ENCODE measurements around the gene CTU1.

CTU1 gene

DNA sequence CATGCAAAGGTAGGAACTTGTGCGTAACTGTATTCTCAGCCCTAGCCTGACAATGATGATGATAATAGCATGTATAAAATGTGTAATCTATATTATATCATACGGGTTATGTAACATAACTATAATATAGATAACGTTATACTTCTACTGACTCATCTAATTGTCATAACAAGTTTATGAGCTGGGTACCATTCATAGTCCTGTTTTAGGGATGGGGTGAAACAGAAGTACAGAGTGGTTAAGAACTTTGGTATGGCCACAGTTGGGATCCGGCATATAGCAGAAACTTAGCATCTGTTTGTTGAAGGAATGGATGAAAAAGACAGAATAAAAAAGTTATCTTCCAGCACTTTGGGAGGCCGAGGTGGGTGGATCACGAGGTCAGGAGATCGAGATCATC is 5.2 kb downstream of the CTU1 start:
- DNase-seq: no peak

DNA sequence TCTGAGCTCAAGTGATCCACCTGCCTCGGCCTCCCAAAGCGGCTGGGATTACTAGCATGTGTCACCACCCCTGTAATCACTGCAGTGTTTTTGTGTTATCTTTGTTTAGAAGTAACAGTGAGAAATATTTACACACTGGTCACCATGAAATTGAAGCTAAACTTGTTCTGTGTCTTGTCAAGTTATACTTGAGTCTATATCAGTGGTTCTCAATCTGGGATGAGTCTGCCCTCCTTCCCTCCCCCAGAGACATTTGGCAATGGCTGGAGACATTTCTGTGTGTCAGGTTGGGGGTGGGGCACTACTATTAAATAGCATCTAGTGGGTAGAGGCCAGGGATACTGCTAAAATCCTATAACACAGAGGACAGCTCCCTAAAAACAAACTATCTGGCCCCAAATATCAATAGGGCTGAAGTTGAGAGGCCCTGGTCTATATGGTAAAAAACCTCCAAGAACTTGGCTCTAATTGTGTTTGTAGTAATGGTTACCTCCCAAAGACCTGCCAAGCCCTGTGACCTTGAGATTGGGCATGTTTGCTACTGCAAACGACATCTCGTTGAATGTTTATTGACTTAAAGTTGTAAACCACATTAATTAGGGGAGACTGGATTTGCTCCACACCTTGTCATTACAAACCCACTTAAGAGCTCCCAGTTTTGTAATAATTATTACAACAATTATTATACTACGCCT is 6.9 kb downstream of the CTU1 start:
- DNase-seq: no peak

DNA sequence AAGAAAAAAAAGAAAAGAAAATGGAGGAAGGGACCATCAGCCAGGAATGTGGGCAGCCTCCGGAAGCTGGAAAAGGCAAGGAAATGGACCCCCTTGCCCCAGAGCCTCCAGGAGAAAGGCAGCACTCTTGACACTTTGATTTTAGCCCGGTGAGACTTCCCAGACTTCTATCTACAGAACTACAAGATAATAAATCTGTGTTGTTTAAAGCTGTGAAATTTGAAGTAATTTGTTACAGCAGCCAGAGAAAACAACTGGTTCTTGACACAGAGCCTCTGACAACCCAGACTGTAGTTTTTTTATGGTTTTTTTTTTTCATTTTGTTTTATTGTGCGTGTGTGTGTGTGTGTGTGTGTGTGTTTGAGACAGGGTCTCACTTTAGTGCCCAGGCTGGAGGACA is 7.6 kb downstream of the CTU1 start:
- DNase-seq: no peak

DNA sequence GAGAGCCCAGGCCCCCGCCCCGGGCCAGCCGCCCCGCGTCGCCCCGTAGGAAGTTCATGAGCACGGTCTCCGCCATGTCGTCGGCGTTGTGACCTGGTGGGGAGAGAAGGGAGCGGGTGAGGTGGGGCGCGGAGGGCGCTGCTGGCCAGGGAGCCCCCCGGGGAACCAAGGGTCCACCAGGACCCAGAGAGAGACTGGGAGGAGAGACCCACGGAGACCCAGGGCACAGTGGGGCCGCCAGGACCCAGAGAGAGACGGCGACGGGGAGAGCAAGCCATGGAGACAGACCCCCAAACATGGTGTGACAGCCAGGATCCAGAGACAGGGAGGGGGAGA is 9.2 kb downstream of the CTU1 start:
- DNase-seq: no peak

DNA sequence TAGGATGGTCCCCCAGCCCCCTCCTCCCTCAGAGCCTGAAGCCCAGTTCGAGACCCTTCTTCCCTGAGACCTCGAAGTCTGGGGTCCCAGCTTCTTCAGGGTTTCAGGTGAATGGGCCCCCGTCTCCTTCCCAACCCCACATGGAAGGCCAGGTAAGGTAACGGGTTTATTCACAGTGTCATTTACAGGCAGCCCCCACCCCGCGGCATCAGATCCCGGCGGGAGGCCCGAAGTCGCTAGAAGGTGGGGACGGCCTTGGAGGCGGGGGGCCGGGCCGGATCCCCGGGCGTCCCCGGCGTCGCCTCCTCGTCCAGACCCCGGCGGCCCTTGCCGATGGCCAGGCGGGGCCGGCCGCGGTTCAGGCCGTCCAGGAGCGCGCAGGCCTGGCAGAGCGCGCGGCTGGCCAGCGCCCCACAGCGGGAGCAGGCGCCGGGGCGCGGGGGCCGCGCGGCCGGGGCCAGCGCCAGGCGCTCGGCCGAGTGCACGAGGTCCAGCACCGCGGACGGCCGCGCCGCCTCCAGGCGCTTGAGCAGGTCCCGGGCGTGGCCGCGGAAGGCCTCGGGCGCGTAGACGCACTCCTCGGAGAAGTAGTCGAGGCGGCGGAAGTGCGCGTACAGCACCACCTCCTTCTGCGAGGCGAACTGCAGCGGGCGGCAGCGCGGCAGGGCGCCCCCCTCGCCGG is 9.7 kb downstream of the CTU1 start:
- peak; percentile 10 for DNase-seq

DNA sequence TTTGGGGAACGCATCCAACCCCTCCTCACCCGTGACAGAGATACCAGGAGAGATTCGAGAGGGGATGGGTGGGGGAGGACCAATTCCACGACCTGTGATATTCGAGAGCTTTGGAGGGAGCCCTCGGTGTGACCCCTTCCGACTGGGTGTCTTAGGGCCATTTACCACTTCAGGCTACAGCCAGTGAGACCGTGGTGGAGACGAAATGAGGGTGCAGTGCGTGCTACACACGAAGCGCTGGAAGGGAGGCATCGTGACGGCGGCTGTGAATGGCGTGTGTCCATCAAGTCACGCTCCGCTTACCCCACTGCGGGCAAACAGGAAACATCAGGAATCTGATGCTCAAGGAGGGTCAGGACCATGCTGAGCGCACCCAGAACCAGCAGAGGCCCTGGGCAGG is 10.4 kb downstream of the CTU1 start:
- DNase-seq: no peak

DNA sequence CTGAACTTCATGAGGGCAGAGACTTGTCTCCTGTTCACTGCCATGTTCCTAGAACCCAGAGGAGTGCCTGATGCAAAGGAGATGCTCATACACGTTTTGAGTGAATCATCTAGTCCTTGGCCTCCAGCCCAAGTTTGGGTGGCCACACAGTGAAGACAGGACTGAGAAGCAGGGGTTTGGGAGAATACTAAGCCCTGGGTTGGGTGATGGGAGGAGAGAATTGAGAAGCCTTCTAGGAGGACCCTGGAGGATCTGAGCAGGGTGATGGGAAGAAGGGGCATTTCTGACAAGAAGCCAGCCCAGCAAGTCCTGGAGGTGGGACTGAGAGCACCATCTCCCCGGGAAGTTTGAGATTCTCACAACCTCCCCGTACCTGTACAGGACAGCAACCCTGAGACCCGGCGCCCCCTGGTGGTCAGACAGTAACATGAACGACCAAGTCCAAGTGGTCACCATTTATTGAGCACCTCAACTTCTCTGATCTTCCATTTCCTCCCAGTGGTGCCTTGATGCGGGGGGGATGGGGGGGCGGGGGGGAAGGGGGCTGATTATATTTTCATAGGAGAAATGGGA is 11.0 kb downstream of the CTU1 start:
- peak; percentile 49 for DNase-seq

DNA sequence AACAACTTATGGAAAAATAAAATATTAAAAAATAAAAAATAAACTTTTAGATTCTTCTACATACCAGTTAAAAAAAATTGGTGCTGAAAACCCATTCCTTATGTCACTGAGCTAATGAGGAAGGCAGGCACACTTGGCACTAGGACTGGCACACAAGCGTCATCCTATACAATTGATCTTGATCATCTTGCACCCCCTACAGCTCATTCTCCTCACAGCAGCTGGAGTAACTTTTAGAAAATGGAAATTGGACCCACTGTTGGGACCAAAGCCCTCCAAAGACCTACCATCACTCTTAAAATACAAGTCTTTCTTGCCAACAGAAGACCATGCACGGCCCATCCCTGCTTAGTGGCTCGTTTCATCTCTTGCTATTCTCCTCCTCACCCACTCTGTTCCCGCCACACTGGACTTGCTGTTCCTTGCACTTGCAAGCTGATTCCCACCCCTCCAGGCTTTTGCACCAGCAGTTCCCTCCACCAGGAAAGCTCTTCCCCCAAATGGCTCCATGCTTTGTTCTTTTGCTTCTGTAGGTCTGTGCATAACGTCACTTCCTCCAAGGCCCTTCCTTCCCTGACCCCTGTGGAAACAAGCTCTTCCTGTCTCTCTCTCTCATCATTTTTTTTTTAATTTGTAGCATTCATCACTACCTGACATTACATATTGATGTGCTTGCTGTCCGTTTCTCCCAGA is 11.6 kb downstream of the CTU1 start:
- no peak for DNase-seq

DNA sequence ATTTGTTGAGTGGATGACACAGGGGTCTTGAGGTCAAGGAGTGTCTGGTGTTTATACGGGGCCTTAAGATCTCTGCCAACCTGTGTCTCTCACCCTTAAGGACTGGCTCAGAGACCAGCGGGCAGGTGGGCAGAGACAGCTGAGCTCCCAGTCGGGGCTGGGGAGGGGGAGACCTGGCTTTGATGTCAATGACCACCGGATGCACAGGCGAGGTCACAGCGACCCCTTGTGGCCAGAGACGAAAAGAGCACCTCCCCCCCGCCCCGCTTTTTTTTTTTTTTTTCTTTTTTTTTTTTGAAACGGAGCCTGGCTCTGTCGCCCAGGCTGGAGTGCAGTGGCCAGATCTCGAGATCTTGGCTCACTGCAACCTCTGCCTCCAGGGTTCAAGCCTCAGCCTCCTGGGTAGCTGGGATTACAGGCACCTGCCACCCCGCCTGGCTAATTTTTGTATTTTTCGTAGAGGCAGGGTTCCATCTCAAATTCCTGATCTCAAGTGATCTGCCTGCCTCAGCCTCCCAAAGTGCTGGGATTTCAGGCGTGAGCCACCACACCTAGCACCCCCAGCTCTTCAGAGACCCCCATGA is 13.4 kb downstream of the CTU1 start:
- DNase-seq: no peak

DNA sequence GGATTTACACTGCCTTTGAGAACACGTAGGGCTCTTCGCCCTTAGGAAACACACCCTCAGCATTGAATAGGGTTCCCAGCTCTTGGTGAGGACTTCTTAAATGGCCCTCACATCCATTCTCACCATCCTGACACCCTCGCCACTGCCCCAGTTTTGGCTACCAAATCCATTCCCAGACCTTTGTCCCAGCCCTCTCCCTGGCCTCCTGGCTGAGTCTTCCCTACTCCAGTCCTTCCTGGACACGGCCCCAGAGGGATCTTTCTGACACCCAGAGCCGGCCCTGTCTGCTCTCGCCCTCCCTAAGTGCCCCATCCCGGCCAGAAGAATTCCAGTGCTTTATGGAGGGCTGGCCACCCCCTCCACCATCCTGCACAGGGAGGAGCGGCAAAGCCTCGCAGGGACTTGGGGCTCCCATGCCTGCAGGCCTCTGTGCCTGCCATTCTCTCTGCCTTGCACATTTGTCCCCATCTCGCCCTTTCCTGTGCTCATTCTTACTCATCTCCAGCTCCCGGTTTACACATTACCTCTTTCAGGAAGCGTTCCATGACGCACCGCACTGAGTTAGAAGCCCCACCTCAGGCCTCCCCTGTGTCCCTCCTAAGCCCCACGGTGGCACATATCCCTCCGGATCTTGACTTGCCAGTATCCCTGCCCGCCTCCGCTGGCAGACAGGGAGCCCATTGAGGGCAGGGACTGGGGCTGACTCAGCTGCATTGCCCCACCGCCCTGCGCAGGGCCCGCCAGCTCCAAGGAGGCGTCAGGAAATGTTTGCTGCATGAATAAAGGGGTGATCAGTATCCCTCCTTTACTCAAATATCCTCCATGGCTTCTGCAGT is 14.5 kb downstream of the CTU1 start:
- no peak for DNase-seq

DNA sequence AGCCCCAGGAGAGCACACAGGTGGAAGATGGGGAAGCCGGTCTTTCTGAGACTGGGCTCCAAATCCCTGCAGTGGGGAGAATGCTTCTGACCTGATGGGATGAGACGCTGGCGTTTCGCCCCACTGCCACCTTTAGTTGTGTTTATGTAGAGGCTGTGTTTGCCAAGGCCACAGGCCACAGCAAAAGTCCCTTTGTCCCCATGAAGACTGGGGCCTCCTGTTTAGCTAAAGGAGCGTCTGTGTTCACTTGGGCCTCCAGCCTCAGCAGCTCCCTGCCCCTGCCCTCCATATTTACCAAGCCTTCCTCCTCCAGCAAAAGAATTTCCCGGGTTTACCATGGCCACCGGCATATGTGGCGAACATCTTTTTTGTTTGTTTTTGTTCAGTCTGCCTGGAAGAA is 15.1 kb downstream of the CTU1 start:
- DNase-seq: no peak

DNA sequence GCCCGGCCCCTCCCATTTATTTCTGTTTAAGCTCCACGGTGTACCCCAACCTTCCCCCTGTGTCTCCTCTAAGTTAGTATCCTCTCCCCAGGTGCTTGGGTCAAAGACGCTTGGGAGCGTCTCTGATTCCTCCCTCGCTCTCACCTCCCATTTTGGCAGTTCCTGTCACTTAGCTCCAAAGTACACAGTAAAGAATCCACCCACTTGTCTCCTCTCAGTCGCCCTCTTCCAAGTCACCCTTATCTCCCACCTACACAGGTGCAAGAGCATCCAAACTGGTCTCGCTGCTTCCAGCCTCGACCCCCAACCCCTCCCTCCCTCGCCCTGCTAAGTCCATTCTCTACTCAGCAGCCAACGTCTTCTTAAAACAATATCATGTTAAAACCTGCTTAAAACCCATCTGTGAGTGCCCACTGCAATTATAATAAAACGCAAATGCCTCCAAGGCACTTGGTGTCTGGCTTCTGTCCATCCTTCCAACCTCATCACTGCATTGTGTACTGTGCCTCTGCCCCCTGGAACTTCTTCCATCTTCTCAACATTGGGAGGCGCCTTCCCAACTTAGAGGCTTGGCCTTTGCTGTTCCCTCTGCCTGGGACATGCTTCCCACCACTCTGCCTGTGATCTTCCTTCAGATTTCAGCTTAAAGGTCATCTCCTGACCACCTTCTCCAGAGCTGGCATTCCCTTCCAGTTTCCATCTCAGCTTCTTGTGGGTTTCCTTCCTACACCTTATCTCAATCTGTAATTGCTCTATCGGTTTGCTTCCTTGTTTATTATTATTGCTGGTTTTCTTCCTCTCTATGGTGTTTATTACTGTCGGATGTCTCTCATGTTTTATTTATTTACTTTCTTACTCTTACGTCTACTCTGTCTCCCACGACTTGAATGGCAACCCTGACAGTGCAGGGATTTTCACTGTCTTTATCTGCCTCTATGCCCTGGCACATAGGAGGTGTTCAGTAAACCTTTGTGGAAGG is 16.0 kb downstream of the CTU1 start:
- DNase-seq: no peak

DNA sequence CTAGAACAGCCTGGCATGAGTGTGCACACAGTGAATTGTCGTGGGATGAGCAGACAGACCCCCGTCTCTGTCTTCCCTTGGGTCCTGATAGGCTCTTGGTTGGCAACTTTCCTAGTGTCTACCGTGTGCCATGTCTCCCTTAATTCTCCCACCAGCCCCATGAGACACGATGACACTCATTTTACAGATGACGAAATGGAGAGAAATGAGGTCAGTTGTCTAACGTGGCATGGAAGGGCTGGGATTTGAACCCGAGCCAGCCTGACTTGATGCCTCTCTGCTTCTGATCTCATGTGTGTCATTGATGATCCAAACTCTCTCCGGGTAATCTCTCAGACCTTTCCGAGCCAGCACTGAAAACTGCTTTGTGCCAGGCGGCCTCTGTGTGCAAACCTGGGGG is 17.1 kb downstream of the CTU1 start:
- no peak for DNase-seq

DNA sequence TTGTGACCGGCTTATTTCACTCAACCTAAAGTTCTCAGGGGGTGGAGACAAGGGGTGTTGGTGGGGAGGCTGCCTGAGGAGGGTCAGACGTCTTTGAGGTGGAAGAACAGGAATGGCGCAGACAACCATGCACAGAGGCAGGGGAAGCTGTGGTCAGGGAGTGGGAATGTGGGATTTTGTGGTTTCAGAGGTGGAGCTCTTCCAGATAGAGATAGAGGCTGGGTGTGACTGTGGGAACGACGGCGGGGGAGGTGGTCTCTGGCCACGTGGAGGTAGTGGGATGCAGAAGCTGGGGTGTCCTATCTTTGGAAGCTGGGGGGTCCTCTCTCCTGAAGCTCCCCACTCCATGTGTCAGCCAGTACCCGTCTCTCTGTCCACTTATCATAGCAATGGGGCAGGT is 17.7 kb downstream of the CTU1 start:
- DNase-seq: no peak

DNA sequence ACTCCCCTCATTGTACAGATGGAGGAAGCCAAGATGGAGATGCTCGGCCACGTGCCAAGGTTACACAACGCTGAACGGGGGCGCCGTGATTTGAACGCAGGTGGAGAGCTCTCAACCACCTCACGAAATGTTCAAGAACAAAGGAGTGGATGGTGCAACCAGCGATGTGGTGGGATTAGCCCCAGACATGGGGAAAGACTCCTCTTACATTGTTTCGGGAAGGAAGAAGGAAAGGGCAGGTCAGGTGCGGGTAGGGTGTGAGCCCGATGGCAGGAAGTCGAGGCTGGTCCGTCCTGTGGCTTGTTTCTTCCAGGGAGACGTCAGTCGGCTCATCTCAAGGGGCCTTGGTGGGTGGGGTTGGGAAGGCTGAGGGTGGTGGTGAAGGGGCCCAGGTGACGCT is 18.4 kb downstream of the CTU1 start:
- DNase-seq: no peak

DNA sequence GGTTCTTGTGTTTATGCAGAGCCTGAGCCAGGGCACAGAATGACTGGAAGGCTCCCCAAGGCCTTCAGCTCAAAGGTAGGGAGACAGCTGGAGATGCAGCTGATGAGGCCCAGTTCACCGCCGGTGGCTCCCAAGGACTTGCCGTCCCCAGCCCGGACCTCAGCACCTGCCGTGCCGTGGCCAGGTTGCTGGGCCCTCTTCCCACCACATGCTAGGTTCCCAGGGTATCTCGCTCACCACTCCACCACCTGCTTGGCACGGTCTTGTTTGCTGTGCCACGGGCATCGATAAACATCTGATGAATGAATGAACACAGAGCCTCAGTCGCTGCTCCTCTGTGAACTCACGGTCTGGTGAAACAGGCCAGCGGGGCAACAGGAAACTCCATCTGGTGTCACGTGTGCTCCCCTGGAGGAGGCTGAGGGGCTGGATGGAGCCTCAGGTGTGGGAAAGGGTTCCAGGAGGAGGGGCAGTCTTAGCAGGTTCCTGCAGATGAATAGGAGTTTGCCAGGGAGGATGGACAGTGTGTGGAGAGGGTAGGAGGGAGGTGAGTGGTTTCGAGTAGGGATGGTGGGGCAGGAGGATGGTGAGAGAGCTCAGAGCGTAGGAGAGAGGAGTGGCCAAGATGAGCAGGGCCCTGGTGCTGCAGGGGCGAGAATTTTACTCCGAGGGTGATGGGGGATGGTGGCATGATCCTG is 21.9 kb downstream of the CTU1 start:
- no peak for DNase-seq

DNA sequence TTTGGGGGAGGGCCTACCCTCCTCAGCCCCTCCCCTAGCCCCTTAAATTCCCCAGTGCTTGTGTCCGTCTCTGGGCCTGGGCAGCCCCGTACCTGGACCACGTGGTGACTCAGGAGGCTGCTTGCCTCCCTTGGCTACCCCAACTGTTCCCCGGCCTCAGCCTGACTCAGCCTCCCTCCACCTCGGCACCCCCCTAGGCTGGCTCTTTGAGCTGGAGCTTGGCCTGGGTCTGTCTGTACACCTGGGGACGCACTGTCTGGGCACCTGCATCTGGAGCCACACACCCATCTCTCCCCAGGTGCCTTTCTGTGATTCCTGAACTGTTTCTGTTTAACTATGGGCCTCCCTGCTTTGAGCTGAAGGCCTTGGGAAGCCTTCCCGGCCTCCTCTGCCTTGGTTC is 23.7 kb downstream of the CTU1 start:
- DNase-seq: no peak

DNA sequence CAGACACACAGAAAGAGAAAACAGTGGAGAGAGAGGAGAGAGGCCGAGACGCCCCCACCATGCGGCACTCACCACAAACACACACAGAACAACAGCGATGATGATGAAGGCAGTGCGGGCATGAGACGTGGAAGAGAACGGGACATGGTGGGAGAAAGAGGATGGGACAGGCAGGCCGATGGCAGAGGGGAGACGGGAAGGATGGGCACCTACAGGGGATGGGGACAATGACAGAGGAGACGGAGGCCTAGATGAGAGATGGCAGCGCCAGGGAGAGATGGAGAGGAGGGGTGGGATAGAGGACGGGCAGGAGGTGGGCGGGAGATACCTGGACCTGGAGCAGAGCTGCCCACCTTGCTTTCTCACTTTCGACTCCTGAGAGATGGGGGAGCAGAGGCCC is 24.4 kb downstream of the CTU1 start:
- no peak for DNase-seq

DNA sequence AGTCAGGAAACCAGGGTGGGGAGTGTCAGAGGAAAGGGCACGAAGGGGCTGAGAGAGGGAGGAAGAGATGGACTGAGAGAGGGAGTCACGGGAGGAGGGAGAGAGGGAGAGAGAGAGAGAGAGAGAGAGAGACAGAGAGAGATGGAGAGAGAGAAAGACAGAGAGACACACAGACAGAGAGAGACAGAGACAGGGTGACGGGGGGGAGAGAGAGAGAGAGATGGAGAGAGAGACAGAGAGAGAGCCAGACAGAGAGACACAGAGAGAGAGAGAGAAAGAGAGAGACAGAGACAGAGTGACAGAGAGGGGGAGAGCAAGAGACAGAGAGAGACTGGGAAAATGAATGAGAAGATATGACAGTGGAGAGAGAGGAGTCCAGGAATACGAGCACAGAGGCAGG is 25.0 kb downstream of the CTU1 start:
- DNase-seq: no peak

DNA sequence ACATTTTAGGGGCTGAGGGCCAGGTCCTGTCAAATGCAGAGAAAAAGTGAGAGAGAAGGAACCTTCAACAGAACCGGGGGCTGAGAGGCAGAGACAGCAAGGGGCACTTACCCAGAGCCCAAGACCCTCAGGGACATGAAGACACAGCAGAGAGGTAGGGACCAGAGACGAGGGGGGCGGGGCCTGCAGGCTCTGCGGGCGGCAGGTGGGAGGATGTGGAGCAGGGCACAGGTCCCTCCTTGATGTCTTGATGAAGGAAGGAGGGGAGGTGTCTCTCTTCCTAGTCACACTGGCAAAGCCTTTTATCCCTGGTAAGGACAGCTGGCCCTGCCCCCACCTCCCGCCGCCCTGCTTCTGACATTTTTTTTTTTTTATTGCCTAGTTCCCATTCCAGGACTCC is 25.6 kb downstream of the CTU1 start, which contains the start of gene KLK14:
KLK14 (minus strand) TSS at position 277 of the 400 bp plus-strand sequence; CDS start at position 4, 273 bp downstream.
- no peak for DNase-seq

DNA sequence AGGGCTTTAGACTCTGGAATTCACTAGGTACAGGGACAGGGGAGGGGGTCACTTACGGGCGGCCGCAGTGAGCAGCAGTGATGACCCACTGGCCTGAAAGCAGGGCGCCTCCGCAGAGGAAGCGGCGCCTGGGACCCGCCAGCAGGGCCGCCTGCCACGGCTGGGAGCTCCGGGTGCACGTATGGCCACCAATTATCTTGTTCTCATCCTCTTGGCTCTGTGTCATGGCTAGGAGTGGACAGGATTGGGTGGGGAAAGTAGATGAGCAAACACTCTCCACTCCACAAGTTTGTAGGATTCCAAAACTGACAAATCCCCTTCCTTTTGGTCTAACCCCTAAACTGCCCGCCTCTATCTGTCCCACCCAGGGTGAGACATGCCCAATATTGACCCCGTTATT is 26.7 kb downstream of the CTU1 start:
- DNase-seq: no peak

All from central memory CD4-positive, alpha-beta T cell (primary cell).